ENCODE results near the gene EPS15. TPM values are rescaled to one million over a fixed set of nuclear protein-coding genes. Genes with fewer than 3 reads are reported as not detected.
A peak's percentile ranks its signal among the peaks of the same experiment; 100 is the strongest.

The EPS15 gene
- total and polyA plus RNA-seq, 9 of the 15 experiments (the other 6 are each of a cell fraction or from before 2014, with no cell fraction given): 23.1 to 69.0 (median 41.7) TPM

DNA sequence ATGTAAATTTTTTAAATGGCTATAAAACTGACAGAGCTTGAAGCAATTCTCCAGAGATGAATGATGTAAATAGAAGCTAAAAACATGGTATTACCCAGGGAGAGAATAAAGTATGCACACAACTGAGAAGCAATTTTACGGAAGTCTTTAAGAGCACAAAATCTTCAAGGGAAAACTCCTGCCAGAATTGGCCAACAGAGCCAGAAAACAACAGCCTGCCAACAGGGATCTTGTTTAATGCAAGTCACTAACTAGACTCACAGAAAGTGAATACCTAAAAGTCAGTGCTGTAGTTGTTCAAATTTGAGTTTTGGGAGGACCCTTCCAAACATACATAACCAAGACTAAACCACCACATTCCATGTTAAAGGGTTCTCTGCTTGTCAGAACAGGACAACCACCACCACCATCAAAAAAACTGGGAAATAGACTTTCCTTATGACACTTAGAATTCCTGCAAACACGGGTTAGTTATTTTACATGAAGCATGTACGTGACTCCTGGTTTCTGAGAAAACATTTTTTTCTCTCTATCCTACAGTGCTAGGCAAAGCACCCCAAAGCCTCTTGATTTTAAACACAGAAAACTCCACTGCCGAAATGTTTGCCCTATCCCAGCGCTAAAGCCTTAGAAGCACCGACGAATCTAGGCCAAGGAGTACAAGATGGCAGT, 1.6 kb downstream of the EPS15 start:
- Histone ChIP-seq H3K79me2 (ENCODE audit: control insufficient read depth, insufficient read depth, low read length) (peaks cover 65% of the 10 kb centered on the region), H3K27ac (ENCODE audit: extremely low read depth, low read depth, low read length) (peak overlapping the region; percentile 84), H2AFZ (ENCODE audit: low read depth, low read length) (peak overlapping the region; percentile 40), H3K9ac (ENCODE audit: insufficient read depth in 1 of 2, low read depth in 2 of 2, low read length in 2 of 2) (peak overlapping the region; percentile 82 to 95), H3K4me3 (peak overlapping the region; percentile 59), H3K9me3 (replicated peaks; ENCODE audit: control insufficient read depth, insufficient read depth, low read depth, low read length) (no peaks in the 10 kb centered on the region), H3K4me1 (replicated peaks in 1 of 2; ENCODE audit: control insufficient read depth in 2 of 2, insufficient read depth in 2 of 2, low read length in 2 of 2) (peaks cover 9 to 46% of the 10 kb centered on the region in 2 experiments), H4K20me1 (replicated peaks; ENCODE audit: control insufficient read depth, insufficient read depth, low read length) (no peaks in the 10 kb centered on the region), H3K4me2 (ENCODE audit: insufficient read depth, low read length) (peak overlapping the region; percentile 85), H3K9me1 (ENCODE audit: control insufficient read depth, insufficient read depth, low read length) (no peaks in the 10 kb centered on the region), H3K36me3 (ENCODE audit: control insufficient read depth, insufficient read depth, low read length) (peaks cover 4% of the 10 kb centered on the region), H3K27me3 (ENCODE audit: control insufficient read depth in 2 of 2, insufficient read depth in 2 of 2, low read length in 2 of 2) (no peaks in the 10 kb centered on the region)
- FAIRE-seq (peak; percentile 67), DNase-seq (ENCODE audit: extremely low read depth in 1 of 4, low spot score in 3 of 4) (peak in 1 of 4 experiments; percentile 50), ATAC-seq (peak; percentile 0; the same call in 1 of the 3 replicates)
- ChIA-PET CTCF (ENCODE audit: low intra/inter-chr PET ratio) (no interaction called here), POLR2A (interaction anchor here (0.6 to 2.9 kb wide), 8 partner anchors 7 to 105 kb away, joined by 3 to 14 read pairs (median 4); no protein-coding TSS in a partner anchor)
- no TSS peak for BruUV-seq (replicated peaks)
- in situ Hi-C loops (cut with MboI) (no loop called here), intact Hi-C loops (cut with micrococcal nuclease) (loop anchor here (2.0 to 5.0 kb wide), 6 partner anchors 50 to 560 kb away; partner anchors contain the start of genes CDKN2C and RNF11)
- WGBS (ENCODE audit: insufficient coverage, low coverage, missing lambda C conversion rate): 3% methylated on average over 7 of the region's 7 CpGs
- TF ChIP-seq ZBTB43 (CRISPR knock-in tag; IDR thresholded peaks at IDR 0.05): 0 out of 2 replicates have a peak, but pooled peaks have one; percentile 15
- TF ChIP-seq EHMT2 (IDR thresholded peaks at IDR 0.05): peak; percentile 74; the same call in 1 of the 2 replicates
- no peak for TF ChIP-seq HDAC6 (IDR thresholded peaks at IDR 0.05; ENCODE audit: low read depth, low read length)
- no peak for TF ChIP-seq KLF10 (CRISPR knock-in tag; IDR thresholded peaks at IDR 0.05)
- TF ChIP-seq ZC3H11A (IDR thresholded peaks at IDR 0.05; ENCODE audit: low read depth, low read length): 0 out of 2 replicates have a peak, but pooled peaks have one; percentile 65
- no peak for TF ChIP-seq SMARCC2 (IDR thresholded peaks at IDR 0.05; ENCODE audit: low read depth)
- no peak for TF ChIP-seq SIN3B (IDR thresholded peaks at IDR 0.05; ENCODE audit: low read depth)
- TF ChIP-seq MAFK (IDR thresholded peaks at IDR 0.05; ENCODE audit: low read length): no peak
- TF ChIP-seq NR3C1 (CRISPR knock-in tag; IDR thresholded peaks at IDR 0.05): no peak
- 0 out of 4 replicates have a peak, but pooled peaks have one; percentile 3 to 7 for TF ChIP-seq RAD21 (CRISPR knock-in tag; conservative IDR thresholded peaks at IDR 0.05 in 1 of 2, IDR thresholded peaks at IDR 0.05 in 1 of 2)
- TF ChIP-seq GTF2A2 (tag; IDR thresholded peaks at IDR 0.05): no peak
- TF ChIP-seq NFE2 (IDR thresholded peaks at IDR 0.05; ENCODE audit: low read depth): peak; percentile 37; the same call in 1 of the 2 replicates
- TF ChIP-seq ILF3 (IDR thresholded peaks at IDR 0.05; ENCODE audit: borderline replicate concordance): no peak
- no peak for TF ChIP-seq NFATC3 (IDR thresholded peaks at IDR 0.05)
- no peak for TF ChIP-seq FOXA3 (CRISPR knock-in tag; conservative IDR thresholded peaks at IDR 0.05 in 1 of 2, IDR thresholded peaks at IDR 0.05 in 1 of 2)
- TF ChIP-seq SP1 (CRISPR knock-in tag; IDR thresholded peaks at IDR 0.05): no peak
- TF ChIP-seq ZNF589 (CRISPR knock-in tag; IDR thresholded peaks at IDR 0.05; ENCODE audit: low read depth): 0 out of 2 replicates have a peak, but pooled peaks have one; percentile 22
- TF ChIP-seq DDX20 (tag; IDR thresholded peaks at IDR 0.05; ENCODE audit: low read depth): 0 out of 2 replicates have a peak, but pooled peaks have one; percentile 31
- 0 out of 2 replicates have a peak, but pooled peaks have one; percentile 44 for TF ChIP-seq C11orf30 (IDR thresholded peaks at IDR 0.05; ENCODE audit: low read depth)
- peak; percentile 25 for TF ChIP-seq BRD9 (IDR thresholded peaks at IDR 0.05; ENCODE audit: low read depth, partially characterized antibody)
- TF ChIP-seq CBX8 (IDR thresholded peaks at IDR 0.05; ENCODE audit: borderline replicate concordance, extremely low read depth, low read depth, low read length, poor library complexity, severe bottlenecking): no peak
- TF ChIP-seq MAFG (tag; conservative IDR thresholded peaks at IDR 0.05): peak; percentile 42; the same call in 1 of the 2 replicates

Measured in K562 (cell line).